ENCODE measurements around the gene TECPR2. TPM values are rescaled to one million over a fixed set of nuclear protein-coding genes. Genes with fewer than 3 reads are reported as not detected.
"Not testable (repeated sequence)": the region's sequence is repeated elsewhere in the genome, so short reads cannot be mapped to it uniquely, and the experiment has no call there.

Gene TECPR2
- total and polyA plus RNA-seq, 8 donors: 11.6 to 30.1 (median 16.2) TPM

GRCh38 chr14:102544747-102545460 lies 182.2 kb downstream of the TECPR2 start:
- ATAC-seq (peak; percentile 48), DNase-seq (peak in 1 of 4 donors; percentile 89)
- peaks cover 0 to 14% of the 10 kb centered on the region in 2 donors for H3K4me1 ChIP-seq
- no peak overlapping the region for H3K27ac ChIP-seq
- peaks cover 18 to 53% of the 10 kb centered on the region in 2 donors for H3K27me3 ChIP-seq
- H3K36me3 ChIP-seq: no peaks in the 10 kb centered on the region
- intact Hi-C loops (cut with DNase I): no loop called here
- peak overlapping the region in 1 of 2 donors; percentile 21 for H3K4me3 ChIP-seq
- no peak for TF ChIP-seq CTCF (IDR thresholded peaks at IDR 0.05)
- no peaks in the 10 kb centered on the region for H3K9me3 ChIP-seq

- peaks cover 0 to 14% of the 10 kb centered on the region in 2 donors for H3K4me1 ChIP-seq
- DNase-seq (peak in 1 of 4 donors; percentile 78), ATAC-seq (no peak)
- H3K9me3 ChIP-seq: no peaks in the 10 kb centered on the region
- H3K36me3 ChIP-seq: no peaks in the 10 kb centered on the region
- TF ChIP-seq CTCF (IDR thresholded peaks at IDR 0.05): no peak
- no peak overlapping the region for H3K27ac ChIP-seq
- peaks cover 18 to 53% of the 10 kb centered on the region in 2 donors for H3K27me3 ChIP-seq
- intact Hi-C loops (cut with DNase I): no loop called here
- H3K4me3 ChIP-seq: no peak overlapping the region
Observed at GRCh38 chr14:102545461-102546265, 182.9 kb downstream of the TECPR2 start.

- ATAC-seq (no peak), DNase-seq (no peak)
- intact Hi-C loops (cut with DNase I): no loop called here
- TF ChIP-seq CTCF (IDR thresholded peaks at IDR 0.05): no peak
- H3K27ac ChIP-seq: no peak overlapping the region
- H3K4me3 ChIP-seq: no peak overlapping the region
- no peaks in the 10 kb centered on the region for H3K36me3 ChIP-seq
- H3K9me3 ChIP-seq: no peaks in the 10 kb centered on the region
- H3K4me1 ChIP-seq: peaks cover 0 to 14% of the 10 kb centered on the region in 2 donors
- peaks cover 18 to 40% of the 10 kb centered on the region in 2 donors for H3K27me3 ChIP-seq
Observed at GRCh38 chr14:102548616-102549240, 186.0 kb downstream of the TECPR2 start.

GRCh38 chr14:102550927-102551401 lies 188.2 kb downstream of the TECPR2 start:
- H3K9me3 ChIP-seq; H3K36me3 ChIP-seq; intact Hi-C loops (cut with DNase I); ATAC-seq; DNase-seq; H3K4me3 ChIP-seq; H3K27ac ChIP-seq: not testable (repeated sequence)
- H3K27me3 ChIP-seq: peaks cover 0 to 18% of the 10 kb centered on the region in 2 donors
- peaks cover 0 to 12% of the 10 kb centered on the region in 2 donors for H3K4me1 ChIP-seq

Small RNAs within 50 kb of the gene (microRNA-seq; reads per million reads assigned to microRNA genes)
- 0 reads per million in 2 donors for gene MIR4309

Other genes starting within 250 kb of the TECPR2 start
- 10 to 100 TPM; 22.4 to 23.9 TPM for gene WDR20, start 223.0 kb upstream of the TECPR2 start, total RNA-seq
- gene WDR20, start 223.0 kb upstream of the TECPR2 start, polyA plus RNA-seq (ENCODE audit: insufficient read length in 6 of 6): 10 to 100 TPM; 25.2 to 28.4 (median 27.2) TPM
- 10 to 100 TPM in 1 of 2 donors, 1 to 10 TPM in 1; 8.7 to 10.1 TPM for gene MOK, start 57.8 kb upstream of the TECPR2 start, total RNA-seq
- 10 to 100 TPM; 22.9 to 39.0 (median 27.4) TPM for gene MOK, start 57.8 kb upstream of the TECPR2 start, polyA plus RNA-seq (ENCODE audit: insufficient read length in 6 of 6)
- gene ZNF839, start 43.2 kb upstream of the TECPR2 start, total RNA-seq: 1 to 10 TPM; 8.8 to 9.4 TPM
- 10 to 100 TPM; 13.1 to 18.2 (median 15.6) TPM for gene ZNF839, start 43.2 kb upstream of the TECPR2 start, polyA plus RNA-seq (ENCODE audit: insufficient read length in 6 of 6)
- gene CINP, start 51 bp upstream of the TECPR2 start, total RNA-seq: 10 to 100 TPM; 32.1 to 35.5 TPM
- 10 to 100 TPM; 35.4 to 39.1 (median 37.6) TPM for gene CINP, start 51 bp upstream of the TECPR2 start, polyA plus RNA-seq (ENCODE audit: insufficient read length in 6 of 6)
- gene ANKRD9, start 146.8 kb downstream of the TECPR2 start, total RNA-seq: 10 to 100 TPM; 19.5 to 32.3 TPM
- gene ANKRD9, start 146.8 kb downstream of the TECPR2 start, polyA plus RNA-seq (ENCODE audit: insufficient read length in 6 of 6): 1 to 10 TPM; 3.4 to 6.7 (median 4.2) TPM
- 10 to 100 TPM; 33.2 to 38.3 TPM for gene RCOR1, start 229.7 kb downstream of the TECPR2 start, total RNA-seq
- gene RCOR1, start 229.7 kb downstream of the TECPR2 start, polyA plus RNA-seq (ENCODE audit: insufficient read length in 6 of 6): 10 to 100 TPM; 56.2 to 80.3 (median 66.8) TPM